K562 (cell line): ENCODE results near the gene LRP1. TPM values are rescaled to one million over a fixed set of nuclear protein-coding genes. Genes with fewer than 3 reads are reported as not detected.

Source experiments
- CSDE1 ChIP-seq, 2 experiments: fragments of 450-650 bp; IDR thresholded peaks; 2 replicates each; pipeline ENCODE4 v1.6.1; 2016; ENCODE audit warnings: mild to moderate bottlenecking in 1 of 2
- FUS ChIP-seq: fragments of 200-400 bp; formaldehyde crosslinking; optimal IDR thresholded peaks from 2 replicates; pipeline ENCODE3; 2017; ENCODE audit warnings: low read depth, low read length
- GTF2A2 ChIP-seq: IDR thresholded peaks from 2 replicates; pipeline ENCODE4 v1.6.1; 2016; ENCODE audit warnings: mild to moderate bottlenecking, missing genetic modification characterization, missing compliant biosample characterization
- GTF2F1 ChIP-seq: IDR thresholded peaks from 2 replicates; pipeline ENCODE4 v1.6.1; 2011; ENCODE audit warnings: low read depth, low read length, improper control_type of control experiment
- HLTF ChIP-seq: fragments of 450-650 bp; IDR thresholded peaks from 2 replicates; pipeline ENCODE4 v1.6.1; 2016
- IRF1 ChIP-seq: sonication (generic); formaldehyde crosslinking; IDR thresholded peaks from 2 replicates; pipeline ENCODE4 v1.8.0; 2022; ENCODE audit warnings: missing genetic modification reagents, mild to moderate bottlenecking, borderline replicate concordance
- JUNB ChIP-seq: fragments of 450-650 bp; formaldehyde crosslinking; conservative IDR thresholded peaks from 2 replicates; pipeline ENCODE4 v1.4.0; 2020; ENCODE audit warnings: mild to moderate bottlenecking
- KAT8 ChIP-seq: fragments of 450-650 bp; IDR thresholded peaks from 2 replicates; pipeline ENCODE4 v1.6.1; 2016; ENCODE audit warnings: low read depth, mild to moderate bottlenecking
- MTA1 ChIP-seq: fragments of 450-650 bp; IDR thresholded peaks from 2 replicates; pipeline ENCODE4 v1.6.1; 2017; ENCODE audit warnings: borderline replicate concordance
- NCOA2 ChIP-seq, 2 experiments: fragments of 450-650 bp; IDR thresholded peaks; 2 replicates each; pipeline ENCODE4 v1.6.1; 2018; ENCODE audit warnings: mild to moderate bottlenecking in 2 of 2, moderate library complexity in 1 of 2; ENCODE audit not compliant: partially characterized antibody in 2 of 2
- NEUROD1 ChIP-seq: fragments of 150-350 bp; IDR thresholded peaks from 2 replicates; pipeline ENCODE4 v1.6.1; 2014; ENCODE audit warnings: borderline replicate concordance, low read length, low read depth; ENCODE audit not compliant: partially characterized antibody
- NR0B1 ChIP-seq: fragments of 450-650 bp; IDR thresholded peaks from one replicate; pipeline ENCODE4 v1.6.1; 2018; ENCODE audit warnings: mild to moderate bottlenecking, moderate library complexity; ENCODE audit not compliant: partially characterized antibody
- POLR2A ChIP-seq: fragments of 450-650 bp; conservative IDR thresholded peaks from 2 replicates; pipeline ENCODE4 v1.6.1; 2016
- RB1 ChIP-seq: fragments of 450-650 bp; IDR thresholded peaks from 2 replicates; pipeline ENCODE4 v1.6.1; 2017; ENCODE audit warnings: low read depth, mild to moderate bottlenecking
- RBM39 ChIP-seq: fragments of 200-400 bp; formaldehyde crosslinking; optimal IDR thresholded peaks from 2 replicates; pipeline ENCODE3; 2018; ENCODE audit warnings: low read depth, low read length
- SRSF9 ChIP-seq: fragments of 200-400 bp; formaldehyde crosslinking; IDR thresholded peaks from 2 replicates; pipeline ENCODE4 v1.6.1; 2017; ENCODE audit warnings: low read depth, low read length, borderline replicate concordance
- TAF1 ChIP-seq: IDR thresholded peaks from 2 replicates; pipeline ENCODE4 v1.6.1; 2011; ENCODE audit warnings: mild to moderate bottlenecking, low read length, moderate library complexity; ENCODE audit not compliant: insufficient read depth, control insufficient read depth, severe bottlenecking; ENCODE audit errors: extremely low read depth
- ZNF124 ChIP-seq: sonication (generic); formaldehyde crosslinking; IDR thresholded peaks from 2 replicates; pipeline ENCODE4 v1.8.1; 2022; ENCODE audit warnings: missing genetic modification reagents
- ZNF146 ChIP-seq: IDR thresholded peaks from one replicate; pipeline ENCODE4 v1.6.1; 2018; ENCODE audit warnings: missing compliant biosample characterization; ENCODE audit not compliant: unreplicated experiment
- ZNF324 ChIP-seq: fragments of 250-450 bp; sonication (Bioruptor Pico); IDR thresholded peaks from 2 replicates; pipeline ENCODE4 v1.4.0; 2020; ENCODE audit warnings: mild to moderate bottlenecking
- ZNF717 ChIP-seq: fragments of 250-450 bp; sonication (Bioruptor Pico); IDR thresholded peaks from 2 replicates; pipeline ENCODE4 v1.5.0; 2021
- ZNF785 ChIP-seq: fragments of 250-450 bp; sonication (Bioruptor Pico); IDR thresholded peaks from 2 replicates; pipeline ENCODE4 v1.4.0; 2020; ENCODE audit warnings: mild to moderate bottlenecking
- polyA plus RNA-seq, 8 experiments: library from polyadenylated mRNA; depleted of rRNA in 4 of 8; stranded (reverse) in 5 of 8; unstranded in 3 of 8; fragments of >200 nt; fragmentation: Nextera tagmentation in 2 of 8; fragmentation: Illumina TruSeq in 1 of 8; extraction: Ambion mirVana in 2 of 8; extraction: Trizol in 1 of 8; gene quantifications; 2 replicates each; pipeline versions ENCODE4 v1.2.1 to v1.2.3, GENCODE V29; 2011 to 2014; ENCODE audit warnings: inconsistent platforms in 1 of 8, missing spikeins in 1 of 8
- total RNA-seq, 7 experiments: library from RNA; depleted of rRNA in 6 of 7; stranded (reverse); fragments of >200 nt in 6 of 7; fragmentation: Illumina TruSeq in 2 of 7; extraction: Trizol in 2 of 7; gene quantifications; 2 replicates each; pipeline versions ENCODE4 v1.2.1 to v1.2.3, GENCODE V29; 2011 to 2021; ENCODE audit warnings: low replicate concordance in 1 of 7
- TF ChIP-seq, protein P1 (sequence below): fragments of 250-450 bp; sonication (Bioruptor Pico); IDR thresholded peaks from 2 replicates; pipeline ENCODE4 v1.8.0; 2022; ENCODE audit warnings: inconsistent platforms, mild to moderate bottlenecking, moderate library complexity, borderline replicate concordance
- TF ChIP-seq, protein P2 (sequence below): IDR thresholded peaks from 2 replicates; pipeline ENCODE4 v1.6.1; 2011; ENCODE audit not compliant: insufficient read length; ENCODE audit errors: extremely low read depth

The LRP1 gene
- total and polyA plus RNA-seq, 9 of the 15 experiments (the other 6 are each of a cell fraction or from before 2014, with no cell fraction given): 0.04 to 0.64 (median 0.19) TPM; not detected in 2

- TF ChIP-seq ZNF146 (CRISPR knock-in tag) (no peak), ZNF785 (CRISPR knock-in tag) (no peak), ZNF324 (no peak), JUNB (CRISPR knock-in tag) (no peak), HLTF (no peak), ZNF124 (CRISPR knock-in tag) (no peak), GTF2A2 (tag) (no peak), MTA1 (no peak), IRF1 (no peak), RB1 (0 out of 2 replicates have a peak, but pooled peaks have one; percentile 31), GTF2F1 (no peak), RBM39 (no peak), NEUROD1 (no peak), SRSF9 (no peak), POLR2A (no peak), ZNF717 (CRISPR knock-in tag) (no peak), NR0B1 (no peak), TAF1 (peak; percentile 27), FUS (no peak), KAT8 (no peak), CSDE1 (IDR thresholded peaks at IDR 0.05) (no peak), NCOA2 (IDR thresholded peaks at IDR 0.05; ENCODE audit: partially characterized antibody in 2 of 2) (no peak)
- TF ChIP-seq, protein P1, sequence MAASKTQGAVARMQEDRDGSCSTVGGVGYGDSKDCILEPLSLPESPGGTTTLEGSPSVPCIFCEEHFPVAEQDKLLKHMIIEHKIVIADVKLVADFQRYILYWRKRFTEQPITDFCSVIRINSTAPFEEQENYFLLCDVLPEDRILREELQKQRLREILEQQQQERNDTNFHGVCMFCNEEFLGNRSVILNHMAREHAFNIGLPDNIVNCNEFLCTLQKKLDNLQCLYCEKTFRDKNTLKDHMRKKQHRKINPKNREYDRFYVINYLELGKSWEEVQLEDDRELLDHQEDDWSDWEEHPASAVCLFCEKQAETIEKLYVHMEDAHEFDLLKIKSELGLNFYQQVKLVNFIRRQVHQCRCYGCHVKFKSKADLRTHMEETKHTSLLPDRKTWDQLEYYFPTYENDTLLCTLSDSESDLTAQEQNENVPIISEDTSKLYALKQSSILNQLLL (CRISPR knock-in tag): no peak
- TF ChIP-seq, protein P2, sequence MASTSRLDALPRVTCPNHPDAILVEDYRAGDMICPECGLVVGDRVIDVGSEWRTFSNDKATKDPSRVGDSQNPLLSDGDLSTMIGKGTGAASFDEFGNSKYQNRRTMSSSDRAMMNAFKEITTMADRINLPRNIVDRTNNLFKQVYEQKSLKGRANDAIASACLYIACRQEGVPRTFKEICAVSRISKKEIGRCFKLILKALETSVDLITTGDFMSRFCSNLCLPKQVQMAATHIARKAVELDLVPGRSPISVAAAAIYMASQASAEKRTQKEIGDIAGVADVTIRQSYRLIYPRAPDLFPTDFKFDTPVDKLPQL: no peak
Measured at GRCh38 chr12:57110104-57111030, 17.9 kb upstream of the LRP1 start (continued).
